HepG2 (cell line): Measurements from ENCODE around the gene LMTK2. TPM values are rescaled to one million over a fixed set of nuclear protein-coding genes. Genes with fewer than 3 reads are reported as not detected.

ENCODE experiments used
- DMAP1 ChIP-seq: IDR thresholded peaks from 2 replicates; pipeline ENCODE4 v1.6.1; 2016
- HOXA9 ChIP-seq: sonication (generic); formaldehyde crosslinking; IDR thresholded peaks from 2 replicates; pipeline ENCODE4 v1.8.1; 2022; ENCODE audit warnings: missing genetic modification reagents, mild to moderate bottlenecking, moderate library complexity, borderline replicate concordance
- KLF9 ChIP-seq: IDR thresholded peaks from 2 replicates; pipeline ENCODE4 v1.6.1; 2016; ENCODE audit warnings: low read depth
- NR2C2 ChIP-seq: sonication (generic); formaldehyde crosslinking; IDR thresholded peaks from 2 replicates; pipeline ENCODE4 v1.4.0; 2020; ENCODE audit warnings: missing genetic modification reagents, mild to moderate bottlenecking, moderate library complexity, borderline replicate concordance
- PBX3 ChIP-seq: sonication (generic); formaldehyde crosslinking; IDR thresholded peaks from 2 replicates; pipeline ENCODE4 v1.8.1; 2023; ENCODE audit warnings: missing genetic modification reagents, inconsistent platforms, borderline replicate concordance
- POGK ChIP-seq: sonication (generic); formaldehyde crosslinking; conservative IDR thresholded peaks from 2 replicates; pipeline ENCODE4 v1.8.0; 2022; ENCODE audit warnings: mild to moderate bottlenecking, moderate library complexity, missing genetic modification reagents
- U2AF2 ChIP-seq: fragments of 200-400 bp; formaldehyde crosslinking; IDR thresholded peaks from 2 replicates; pipeline ENCODE4 v1.6.1; 2017; ENCODE audit warnings: low read depth, mild to moderate bottlenecking, low read length
- XBP1 ChIP-seq: sonication (generic); formaldehyde crosslinking; IDR thresholded peaks from 2 replicates; pipeline ENCODE4 v1.5.0; 2020; ENCODE audit warnings: missing genetic modification reagents
- ZBTB10 ChIP-seq: sonication (generic); formaldehyde crosslinking; IDR thresholded peaks from 2 replicates; pipeline ENCODE4 v1.4.0; 2020; ENCODE audit warnings: missing genetic modification reagents, borderline replicate concordance
- ZBTB20 ChIP-seq: sonication (generic); formaldehyde crosslinking; IDR thresholded peaks from 2 replicates; pipeline ENCODE4 v1.8.1; 2023; ENCODE audit warnings: missing genetic modification reagents, low read depth, mild to moderate bottlenecking, borderline replicate concordance
- ZFP90 ChIP-seq: sonication (generic); formaldehyde crosslinking; IDR thresholded peaks from 2 replicates; pipeline ENCODE4 v1.8.0; 2022; ENCODE audit warnings: missing genetic modification reagents, mild to moderate bottlenecking, inconsistent platforms, borderline replicate concordance
- ZGPAT ChIP-seq: IDR thresholded peaks from 2 replicates; pipeline ENCODE4 v1.6.1; 2016; ENCODE audit warnings: mild to moderate bottlenecking
- ZKSCAN8 ChIP-seq: IDR thresholded peaks from 2 replicates; pipeline ENCODE4 v1.6.1; 2016; ENCODE audit warnings: borderline replicate concordance, missing genetic modification reagents, missing compliant biosample characterization
- ZNF280D ChIP-seq: sonication (generic); formaldehyde crosslinking; IDR thresholded peaks from 2 replicates; pipeline ENCODE4 v1.5.1; 2020; ENCODE audit warnings: mild to moderate bottlenecking, missing genetic modification reagents
- ZXDC ChIP-seq: sonication (generic); formaldehyde crosslinking; IDR thresholded peaks from 2 replicates; pipeline ENCODE4 v1.5.0; 2020; ENCODE audit warnings: mild to moderate bottlenecking, missing genetic modification reagents
- polyA plus RNA-seq, 8 experiments: library from polyadenylated mRNA; depleted of rRNA in 3 of 8; stranded (reverse) in 7 of 8; unstranded in 1 of 8; fragments of >200 nt; fragmentation: Illumina TruSeq in 4 of 8; extraction: Trizol in 4 of 8; gene quantifications; 2 replicates each; pipeline versions ENCODE4 v1.2.1 to v1.2.3, GENCODE V29; 2011 to 2016; ENCODE audit warnings: low read depth in 4 of 8, missing spikeins in 1 of 8, mixed read lengths in 1 of 8; ENCODE audit not compliant: insufficient read depth in 1 of 8
- total RNA-seq, 5 experiments: library from RNA; depleted of rRNA; stranded (reverse); fragments of >200 nt; fragmentation: Illumina TruSeq; extraction: Trizol; gene quantifications; 2 replicates each; pipeline ENCODE4 v1.2.3, GENCODE V29; 2016; ENCODE audit warnings: low read depth in 1 of 5

LMTK2 gene
- total and polyA plus RNA-seq, 2 of the 13 experiments (the other 11 are each of a cell fraction or from before 2014, with no cell fraction given): 9.5 to 11.7 TPM

GRCh38 chr7:98252425-98253054 lies 145.9 kb downstream of the LMTK2 start (continued):
- TF ChIP-seq NR2C2 (CRISPR knock-in tag) (peak; percentile 89), DMAP1 (CRISPR knock-in tag) (no peak), POGK (CRISPR knock-in tag) (peak; percentile 53; the same call in 1 of the 2 replicates), ZBTB10 (CRISPR knock-in tag) (no peak), XBP1 (CRISPR knock-in tag) (no peak), ZNF280D (CRISPR knock-in tag) (no peak), ZKSCAN8 (CRISPR knock-in tag) (no peak), ZGPAT (CRISPR knock-in tag) (no peak), PBX3 (CRISPR knock-in tag) (no peak), ZXDC (CRISPR knock-in tag) (0 out of 2 replicates have a peak, but pooled peaks have one; percentile 43), ZBTB20 (CRISPR knock-in tag) (no peak), HOXA9 (CRISPR knock-in tag) (0 out of 2 replicates have a peak, but pooled peaks have one; percentile 67), KLF9 (no peak), U2AF2 (no peak), ZFP90 (CRISPR knock-in tag) (no peak)
